Measurements from ENCODE around the gene FIGLA. TPM values are rescaled to one million over a fixed set of nuclear protein-coding genes. Genes with fewer than 3 reads are reported as not detected.
"Not testable (repeated sequence)": the region's sequence is repeated elsewhere in the genome, so short reads cannot be mapped to it uniquely, and the experiment has no call there.

Gene FIGLA
- total and polyA plus RNA-seq, 10 donors: 0.14 to 0.39 TPM; not detected in 8

- H3K27ac ChIP-seq: no peak overlapping the region
- no peak overlapping the region for H3K4me3 ChIP-seq
- no peaks in the 10 kb centered on the region for H3K4me1 ChIP-seq
- intact Hi-C loops (cut with DNase I; ENCODE audit: low total_unique reads): no loop called here
- no peaks in the 10 kb centered on the region for H3K36me3 ChIP-seq
- 71 to 81% (median 76%) methylated on average over 3 of the region's 3 CpGs for WGBS, 5 donors
- peaks cover 0 to 13% (median 4%) of the 10 kb centered on the region in 8 donors for H3K9me3 ChIP-seq
- TF ChIP-seq POLR2AphosphoS5 (IDR thresholded peaks at IDR 0.05): no peak
- TF ChIP-seq POLR2A (IDR thresholded peaks at IDR 0.05): no peak
- TF ChIP-seq CTCF (IDR thresholded peaks at IDR 0.05 in 8 of 11, conservative IDR thresholded peaks at IDR 0.05 in 3 of 11): no peak
- H3K27me3 ChIP-seq (replicated peaks in 1 of 7): peaks cover 0 to 5% (median 0%) of the 10 kb centered on the region in 7 donors
- DNase-seq: no peak
Observed at GRCh38 chr2:70744397-70744796, 46.0 kb downstream of the FIGLA start.

GRCh38 chr2:70743677-70744076 lies 46.8 kb downstream of the FIGLA start:
- H3K9me3 ChIP-seq: peaks cover 0 to 14% (median 6%) of the 10 kb centered on the region in 8 donors
- H3K27me3 ChIP-seq (replicated peaks in 1 of 7): peaks cover 0 to 5% (median 0%) of the 10 kb centered on the region in 7 donors
- no peaks in the 10 kb centered on the region for H3K36me3 ChIP-seq
- intact Hi-C loops (cut with DNase I; ENCODE audit: low total_unique reads): no loop called here
- H3K4me3 ChIP-seq: no peak overlapping the region
- TF ChIP-seq CTCF (IDR thresholded peaks at IDR 0.05 in 8 of 11, conservative IDR thresholded peaks at IDR 0.05 in 3 of 11): no peak
- no peak for TF ChIP-seq POLR2A (IDR thresholded peaks at IDR 0.05)
- no peak for TF ChIP-seq POLR2AphosphoS5 (IDR thresholded peaks at IDR 0.05)
- no peaks in the 10 kb centered on the region for H3K4me1 ChIP-seq
- DNase-seq: no peak
- no peak overlapping the region for H3K27ac ChIP-seq

GRCh38 chr2:70743068-70743467 lies 47.4 kb downstream of the FIGLA start:
- TF ChIP-seq CTCF (IDR thresholded peaks at IDR 0.05 in 8 of 11, conservative IDR thresholded peaks at IDR 0.05 in 3 of 11) (no peak), POLR2AphosphoS5 (IDR thresholded peaks at IDR 0.05) (no peak), POLR2A (IDR thresholded peaks at IDR 0.05) (no peak)
- no peaks in the 10 kb centered on the region for H3K4me1 ChIP-seq
- WGBS, 5 donors: 80 to 87% (median 84%) methylated on average over 4 of the region's 4 CpGs
- no peak for DNase-seq
- no peak overlapping the region for H3K27ac ChIP-seq
- H3K4me3 ChIP-seq: no peak overlapping the region
- no peaks in the 10 kb centered on the region for H3K36me3 ChIP-seq
- intact Hi-C loops (cut with DNase I; ENCODE audit: low total_unique reads): no loop called here
- H3K9me3 ChIP-seq: peaks cover 0 to 14% (median 6%) of the 10 kb centered on the region in 8 donors
- peaks cover 0 to 5% (median 0%) of the 10 kb centered on the region in 7 donors for H3K27me3 ChIP-seq (replicated peaks in 1 of 7)

- H3K4me3 ChIP-seq; H3K36me3 ChIP-seq; intact Hi-C loops (cut with DNase I; ENCODE audit: low total_unique reads); DNase-seq; H3K27ac ChIP-seq; H3K4me1 ChIP-seq: not testable (repeated sequence)
- H3K9me3 ChIP-seq: peaks cover 0 to 14% (median 6%) of the 10 kb centered on the region in 8 donors
- WGBS, 5 donors: 90 to 100% (median 95%) methylated on average over 1 of the region's 1 CpG
- peaks cover 0 to 15% (median 0%) of the 10 kb centered on the region in 7 donors for H3K27me3 ChIP-seq (replicated peaks in 1 of 7)
Observed at GRCh38 chr2:70739492-70739891, 51.0 kb downstream of the FIGLA start.

GRCh38 chr2:70738159-70738558 lies 52.3 kb downstream of the FIGLA start:
- peaks cover 0 to 7% (median 0%) of the 10 kb centered on the region in 6 donors for H3K4me1 ChIP-seq
- 72 to 80% (median 75%) methylated on average over 2 of the region's 2 CpGs for WGBS, 5 donors
- H3K27ac ChIP-seq: no peak overlapping the region
- H3K36me3 ChIP-seq: no peaks in the 10 kb centered on the region
- no peak overlapping the region for H3K4me3 ChIP-seq
- intact Hi-C loops (cut with DNase I; ENCODE audit: low total_unique reads): no loop called here
- peaks cover 0 to 24% (median 0%) of the 10 kb centered on the region in 7 donors for H3K27me3 ChIP-seq (replicated peaks in 1 of 7)
- H3K9me3 ChIP-seq: peaks cover 0 to 14% (median 6%) of the 10 kb centered on the region in 8 donors
- no peak for DNase-seq
- TF ChIP-seq POLR2AphosphoS5 (IDR thresholded peaks at IDR 0.05) (no peak), POLR2A (IDR thresholded peaks at IDR 0.05) (no peak), CTCF (IDR thresholded peaks at IDR 0.05 in 8 of 11, conservative IDR thresholded peaks at IDR 0.05 in 3 of 11) (no peak)
